ENCODE measurements around the gene CBX8.
"Not testable (repeated sequence)": the region's sequence is repeated elsewhere in the genome, so short reads cannot be mapped to it uniquely, and the experiment has no call there.

CBX8 gene

DNA sequence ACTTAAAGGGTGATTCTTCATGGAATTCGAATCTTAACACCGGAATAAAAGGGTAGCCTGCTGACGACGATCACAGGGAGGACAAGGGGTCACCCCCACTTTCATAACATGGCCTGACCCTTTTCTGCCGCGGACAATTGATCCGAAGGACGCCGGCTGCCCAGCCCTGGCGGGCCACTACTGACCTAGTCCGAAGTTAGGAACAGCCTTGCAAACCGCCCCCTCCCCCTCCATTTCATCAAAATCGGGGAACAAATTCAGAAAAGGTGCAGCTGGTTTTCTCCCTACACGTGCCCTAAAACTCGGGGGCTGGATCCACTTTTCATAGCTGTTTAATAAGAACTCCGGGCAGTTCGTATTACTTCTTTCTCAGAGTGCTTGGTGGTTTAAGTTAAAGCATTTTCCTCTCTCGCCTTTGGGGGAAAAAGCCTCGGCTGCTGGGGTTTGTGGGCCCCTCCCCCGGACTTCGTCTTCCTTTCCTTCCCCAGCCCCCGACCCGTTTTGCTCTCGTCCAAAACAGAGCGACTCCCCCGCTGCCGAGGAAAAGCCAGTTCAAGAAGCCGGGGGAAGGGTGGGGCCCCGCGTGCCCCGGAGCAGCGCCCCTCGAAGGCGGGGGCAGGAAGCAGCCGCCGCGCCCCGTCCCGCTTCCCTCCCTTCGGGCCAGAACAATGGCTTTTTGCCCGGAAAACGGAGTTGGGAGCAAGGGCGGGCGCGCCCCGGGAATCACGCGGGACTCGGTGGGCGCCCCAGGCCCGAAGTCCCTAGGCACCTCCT, 19.6 kb downstream of the CBX8 start:
- no peak for DNase-seq

GRCh38 chr17:79776376-79777119, 20.3 kb downstream of the CBX8 start:
- no peak for DNase-seq

DNA sequence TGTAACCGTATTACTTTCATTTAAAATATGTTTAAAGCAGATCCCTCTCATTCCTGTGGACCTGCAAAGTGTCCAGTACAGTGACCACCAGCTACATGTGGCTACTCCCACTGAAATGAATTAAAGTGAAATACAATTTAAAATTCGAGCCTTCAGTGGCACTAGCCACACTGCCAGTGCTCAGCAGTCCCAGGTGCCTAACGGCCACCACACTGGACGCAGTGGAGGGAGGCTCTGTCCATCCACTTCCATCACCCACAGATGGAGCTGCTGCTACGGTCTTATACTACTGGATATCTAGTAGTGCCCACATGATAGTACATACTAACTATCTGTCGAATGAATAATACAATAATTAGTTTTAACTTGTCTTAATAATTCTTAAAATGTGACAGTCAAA, 21.2 kb downstream of the CBX8 start:
- DNase-seq: no peak

DNA sequence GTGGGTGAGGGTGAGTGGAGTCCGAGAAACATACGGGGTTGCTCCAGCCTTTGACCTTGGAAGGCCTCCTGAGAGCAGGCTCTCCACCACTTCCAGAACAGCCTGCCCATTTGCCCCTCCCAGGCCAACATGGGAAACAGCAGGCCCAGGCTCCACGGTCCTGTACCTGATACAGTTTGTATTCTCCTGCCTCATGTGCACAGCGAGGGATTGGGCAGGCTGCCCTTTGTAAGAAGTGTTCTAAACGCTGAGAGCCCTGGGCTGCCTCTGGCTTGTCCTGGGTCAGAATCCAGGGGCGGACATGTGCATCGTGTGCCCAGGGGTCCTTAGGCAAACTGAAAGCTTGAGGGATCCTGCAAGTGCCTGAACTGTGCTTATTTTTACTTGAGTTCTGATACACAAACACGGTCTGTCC, 22.3 kb downstream of the CBX8 start:
- DNase-seq: no peak

GRCh38 chr17:79772726-79773125, 24.2 kb downstream of the CBX8 start:
- not testable (repeated sequence) for DNase-seq

DNA sequence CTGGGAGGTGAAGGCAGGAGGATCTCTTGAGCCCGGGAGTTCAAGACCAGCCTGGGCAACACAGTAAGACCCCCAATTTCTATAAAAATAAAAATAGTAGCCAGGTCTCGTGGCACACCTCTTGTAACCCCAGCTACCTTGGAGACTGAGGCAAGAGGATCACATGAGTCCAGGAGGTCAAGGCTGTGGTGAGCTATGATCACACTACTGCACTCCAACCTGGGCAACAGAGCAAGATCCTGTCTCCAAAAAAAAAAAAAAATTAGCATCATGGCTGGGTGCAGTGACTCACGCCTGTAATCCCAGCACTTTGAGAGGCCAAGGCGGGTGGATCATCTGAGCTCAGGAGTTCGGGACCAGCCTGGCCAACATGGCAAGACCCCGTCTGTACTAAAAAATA, 25.6 kb downstream of the CBX8 start:
- DNase-seq: no peak

GRCh38 chr17:79769570-79770506, 27.0 kb downstream of the CBX8 start:
- no peak for DNase-seq

- DNase-seq: no peak
Observed at GRCh38 chr17:79765708-79766107, 31.2 kb downstream of the CBX8 start.

- no peak for DNase-seq
Observed at GRCh38 chr17:79761894-79762589, 34.8 kb downstream of the CBX8 start.

DNA sequence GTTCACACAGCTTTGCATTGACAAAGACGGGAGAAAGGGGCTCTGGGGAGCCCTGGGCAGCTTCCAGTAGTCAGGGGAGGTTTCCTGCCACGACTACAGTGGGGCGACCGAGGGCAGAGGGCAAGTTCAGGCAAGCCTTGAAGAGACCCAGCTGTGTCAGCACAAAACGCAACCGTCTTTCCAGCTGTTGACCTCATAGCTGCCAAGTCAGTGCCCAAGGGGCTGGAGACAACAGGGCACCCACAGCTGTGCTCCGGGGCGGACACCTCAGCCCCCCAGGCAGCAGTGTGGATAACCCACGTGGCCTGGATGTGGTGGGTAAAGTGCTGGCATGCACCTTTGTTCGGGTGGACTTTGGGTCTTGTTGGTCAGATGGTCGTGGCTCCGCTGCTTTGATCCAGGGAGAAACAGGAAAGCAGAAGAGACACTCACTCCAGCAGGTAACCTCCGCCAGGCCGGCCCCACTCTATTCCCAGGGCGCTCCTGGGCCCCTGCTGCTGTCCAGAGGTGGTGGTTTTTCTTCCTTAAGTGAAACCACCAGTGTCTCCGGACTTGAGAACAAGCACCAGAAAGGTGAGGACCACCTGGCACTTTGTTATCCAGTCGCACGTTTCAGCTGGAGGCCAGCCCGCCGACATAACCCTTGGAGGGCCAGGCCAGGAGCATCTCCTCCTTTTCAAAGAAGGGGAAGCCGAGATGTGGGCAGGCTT, 36.5 kb downstream of the CBX8 start:
- DNase-seq: no peak

GRCh38 chr17:79758271-79758670, 38.6 kb downstream of the CBX8 start:
- no peak for DNase-seq

DNA sequence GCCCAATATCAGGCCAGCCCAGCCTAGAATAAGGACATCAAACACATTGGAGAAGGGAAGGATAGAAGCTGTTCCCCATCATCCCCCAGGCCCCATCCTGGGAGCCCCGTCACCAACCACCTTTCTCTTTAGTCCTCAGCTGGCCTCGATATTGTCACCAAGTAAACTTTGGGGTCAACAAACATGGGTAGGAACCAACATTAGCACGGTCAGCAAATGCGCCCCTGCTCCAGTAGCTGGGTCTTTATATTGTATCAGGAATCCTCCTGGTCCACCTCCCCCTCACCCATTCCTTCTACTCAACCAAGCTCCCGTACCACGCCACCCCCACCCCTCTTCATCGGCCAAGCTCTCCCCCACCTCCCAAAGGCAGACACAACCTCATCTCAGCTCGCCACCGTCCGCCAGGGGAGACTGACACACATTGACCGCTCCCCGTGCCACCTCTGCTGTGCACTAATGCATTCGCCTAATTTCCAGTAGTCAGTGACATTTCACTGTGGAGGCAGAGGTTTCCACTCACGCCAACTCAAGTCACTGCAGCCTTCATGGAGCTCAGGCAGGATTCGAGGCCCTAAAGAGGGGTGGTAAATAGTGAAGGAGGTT, 39.6 kb downstream of the CBX8 start:
- no peak for DNase-seq

DNA sequence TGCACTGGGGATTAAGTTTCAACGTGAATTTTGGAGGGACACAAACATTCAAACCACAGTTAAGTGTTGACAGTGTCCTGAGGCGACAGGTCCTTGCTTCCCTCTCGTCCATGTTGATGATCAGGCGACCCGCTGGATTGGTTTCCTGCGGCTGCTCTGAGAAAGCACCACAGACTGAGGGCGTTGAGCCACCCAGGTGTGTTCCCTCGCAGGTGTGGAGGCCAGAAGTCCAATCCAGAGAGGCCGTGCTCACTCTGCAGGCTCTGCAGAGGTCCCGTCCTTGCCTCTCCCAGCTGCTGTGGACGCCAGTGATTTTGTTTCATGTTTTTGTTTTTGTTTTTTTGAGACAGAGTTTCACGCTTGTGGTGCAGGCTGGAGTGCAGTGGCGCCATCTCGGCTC, 41.3 kb downstream of the CBX8 start:
- DNase-seq: no peak

- DNase-seq: not testable (repeated sequence)
Observed at GRCh38 chr17:79754903-79755302, 42.0 kb downstream of the CBX8 start.

DNA sequence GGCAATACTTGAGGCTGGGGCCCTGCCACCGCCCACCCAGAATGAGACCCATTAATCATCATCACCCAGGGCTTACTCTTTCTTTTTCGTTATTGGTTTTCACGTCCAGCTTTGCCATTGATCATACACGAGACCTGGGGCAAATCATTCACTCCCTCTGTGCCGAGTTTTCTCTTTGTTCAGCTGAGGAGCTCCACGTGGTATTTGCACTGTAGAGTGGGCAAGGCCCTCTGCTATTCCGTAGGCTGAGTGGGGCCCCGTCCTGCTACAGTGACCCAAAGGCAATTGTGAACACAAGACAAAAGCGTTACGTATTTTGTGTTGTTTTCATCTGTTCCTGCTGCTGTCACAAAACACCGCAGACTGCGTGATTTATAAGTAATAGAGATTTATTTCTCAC, 42.5 kb downstream of the CBX8 start:
- DNase-seq: no peak

DNA sequence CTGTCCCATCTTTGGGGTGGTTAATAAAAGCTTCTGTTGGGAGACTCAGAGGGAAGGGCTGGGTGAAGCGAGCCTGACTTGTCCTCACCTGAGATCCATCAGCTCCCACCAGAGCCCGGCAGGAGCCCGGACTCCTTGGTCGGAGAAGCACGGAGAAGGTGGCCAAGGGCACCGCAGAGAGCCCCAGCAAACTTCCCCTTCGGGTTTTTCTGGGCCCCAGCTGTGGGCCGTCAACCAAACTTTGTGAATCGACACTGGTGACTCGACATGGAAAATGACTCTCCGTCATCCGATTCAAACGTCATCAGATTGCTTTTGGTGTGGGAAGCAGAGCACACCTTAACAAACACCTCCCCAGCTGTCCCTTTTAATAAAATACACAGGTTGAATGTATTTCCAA, 44.7 kb downstream of the CBX8 start:
- no peak for DNase-seq

- no peak for DNase-seq
Observed at GRCh38 chr17:79750650-79751545, 46.0 kb downstream of the CBX8 start.

DNA sequence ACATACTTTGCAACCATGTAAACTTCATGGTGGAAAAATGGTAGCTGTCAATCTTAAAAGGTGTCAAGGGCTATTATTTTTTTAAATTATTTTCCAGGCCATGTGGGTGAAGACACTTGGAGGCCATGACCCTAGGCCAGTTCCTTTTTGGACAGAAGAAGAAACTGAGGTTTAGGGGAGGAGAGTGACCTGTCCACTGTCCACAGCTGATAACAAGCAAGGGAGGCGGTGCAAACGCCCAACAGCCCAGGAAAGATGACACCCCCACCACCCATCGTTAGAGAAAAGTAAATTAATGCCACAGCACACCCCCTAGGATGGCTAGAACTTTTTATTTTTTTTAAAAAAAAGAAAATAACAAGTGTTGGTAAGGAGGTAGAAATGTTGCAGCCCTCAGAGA, 46.9 kb downstream of the CBX8 start:
- DNase-seq: no peak

DNA sequence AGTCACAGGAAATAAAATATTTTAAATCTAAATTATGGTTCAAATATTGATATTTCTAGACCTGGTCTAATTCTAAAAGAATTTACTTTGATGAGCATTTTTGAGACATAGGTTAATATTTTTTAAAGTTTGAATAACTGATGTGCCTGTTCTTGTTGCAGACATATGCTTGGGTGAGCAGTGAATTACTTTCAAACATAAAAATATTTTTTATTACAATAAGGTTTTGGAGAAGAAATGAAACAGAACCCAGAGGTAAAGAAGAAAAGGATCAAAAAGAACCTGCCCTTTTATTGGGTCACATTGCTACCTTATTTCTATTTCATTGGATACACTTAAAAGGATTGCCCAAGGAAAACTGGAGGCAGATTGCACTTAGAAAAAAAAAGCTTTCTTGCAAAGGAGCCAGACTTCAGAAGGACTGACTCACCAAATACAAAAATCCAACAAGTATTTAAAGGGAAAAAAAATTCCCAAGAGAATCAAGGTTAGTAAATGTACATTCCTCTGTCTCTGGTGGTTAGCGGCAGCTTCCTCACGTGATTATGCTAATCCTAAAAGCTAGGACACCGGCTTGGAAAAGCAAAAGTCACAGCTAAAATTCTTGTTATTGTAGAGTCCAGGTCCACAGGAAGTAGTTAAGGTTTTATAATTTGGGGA, 47.6 kb downstream of the CBX8 start:
- no peak for DNase-seq
